A673 (cell line): ENCODE results near the gene ZC2HC1B. TPM values are rescaled to one million over a fixed set of nuclear protein-coding genes. Genes with fewer than 3 reads are reported as not detected.

Experiments
- BruUV-seq: library from RNA; stranded (reverse); fragments of 400-500 nt; replicated peaks from 2 replicates; lab custom pipeline; 2021; lab: Mats Ljungman, UMichigan
- CTCF ChIA-PET: fragments of 300-600 bp; sonication (Branson Sonifier 250); formaldehyde crosslinking; loops from one replicate; lab custom pipeline; 2022; ENCODE audit warnings: antibody characterized with exemption; lab: Charles Lee
- POLR2A ChIA-PET: fragments of 300-600 bp; sonication (Branson Sonifier 250); formaldehyde crosslinking; loops from one replicate; lab custom pipeline; 2022; ENCODE audit warnings: antibody characterized with exemption; ENCODE audit not compliant: low non-redundant PET; lab: Charles Lee
- DNase-seq: peaks from one replicate; pipeline ENCODE4 v3.0.0-alpha.2; 2015; ENCODE audit warnings: low spot score
- H3K27ac ChIP-seq: fragments of 200-600 bp; sonication (generic); 2 replicates; pipeline ENCODE4 v1.5.1; 2016; ENCODE audit warnings: mixed run types, low read depth, mild to moderate bottlenecking, mixed read lengths, antibody characterized with exemption, low read length; ENCODE audit not compliant: poor library complexity, severe bottlenecking
- H3K27me3 ChIP-seq: fragments of 200-600 bp; sonication (generic); replicated peaks from 2 replicates; pipeline ENCODE4 v1.6.1; 2017; ENCODE audit warnings: mixed run types, low read depth, mild to moderate bottlenecking, mixed read lengths, antibody characterized with exemption, low read length; ENCODE audit not compliant: insufficient read depth, poor library complexity
- H3K36me3 ChIP-seq: fragments of 200-600 bp; sonication (generic); 2 replicates; pipeline ENCODE4 v1.6.1; 2016; ENCODE audit warnings: mixed run types, mild to moderate bottlenecking, mixed read lengths, antibody characterized with exemption, low read length; ENCODE audit not compliant: insufficient read depth, poor library complexity, severe bottlenecking
- H3K4me1 ChIP-seq: fragments of 200-600 bp; sonication (generic); 2 replicates; pipeline ENCODE4 v1.6.1; 2017; ENCODE audit warnings: mixed run types, mild to moderate bottlenecking, mixed read lengths, antibody characterized with exemption, low read length; ENCODE audit not compliant: insufficient read depth, poor library complexity, severe bottlenecking
- H3K4me3 ChIP-seq: fragments of 200-600 bp; sonication (generic); 2 replicates; pipeline ENCODE4 v1.5.1; 2016; ENCODE audit warnings: low read depth, mixed run types, mild to moderate bottlenecking, mixed read lengths, low read length; ENCODE audit not compliant: poor library complexity, severe bottlenecking
- H3K9me3 ChIP-seq: fragments of 200-600 bp; sonication (generic); 2 replicates; pipeline ENCODE4 v1.6.1; 2016; ENCODE audit warnings: mixed run types, low read depth, mild to moderate bottlenecking, mixed read lengths, antibody characterized with exemption, low read length; ENCODE audit not compliant: poor library complexity, severe bottlenecking
- CTCF ChIP-seq: fragments of 300-800, 200-600 bp; sonication (generic); conservative IDR thresholded peaks from 2 replicates; pipeline ENCODE4 v1.5.1; 2017; ENCODE audit warnings: low read depth, mild to moderate bottlenecking, antibody characterized with exemption, low read length, moderate library complexity, mixed read lengths
- EZH2 ChIP-seq: fragments of 200-600 bp; sonication (generic); IDR thresholded peaks from 2 replicates; pipeline ENCODE4 v1.6.1; 2017; ENCODE audit warnings: borderline replicate concordance, low read depth, mild to moderate bottlenecking, mixed read lengths, antibody characterized with exemption, low read length; ENCODE audit not compliant: poor library complexity, severe bottlenecking
- intact Hi-C: fragments of 100-400 bp; cut with micrococcal nuclease; formaldehyde crosslinking; loops from one replicate; pipeline ENCODE4 v1.10.0; 2022; ENCODE audit not compliant: unreplicated experiment
- total RNA-seq: library from RNA; stranded (reverse); gene quantifications from 2 replicates; pipeline ENCODE4 v1.2.3, GENCODE V29; 2021

Gene ZC2HC1B
- total RNA-seq, 1 experiment from 2014 or later, result not detected

GRCh38 chr6:143966312-143966711, 102.0 kb downstream of the ZC2HC1B start:
- intact Hi-C loops, result no loop called here
- Histone ChIP-seq H3K9me3 (no peaks in the 10 kb centered on the region), H3K36me3 (no peaks in the 10 kb centered on the region), H3K4me3 (no peak overlapping the region), H3K4me1 (no peaks in the 10 kb centered on the region), H3K27me3 (peaks cover 3% of the 10 kb centered on the region), H3K27ac (no peak overlapping the region)
- BruUV-seq, result no TSS peak
- DNase-seq, result no peak
- ChIA-PET CTCF (no interaction called here), POLR2A (no interaction called here)
- no peak for TF ChIP-seq CTCF
- no peak for TF ChIP-seq EZH2

- no peak overlapping the region for H3K27ac ChIP-seq
- ChIA-PET CTCF (no interaction called here), POLR2A (no interaction called here)
- no peak for DNase-seq
- H3K27me3 ChIP-seq, result peaks cover 3% of the 10 kb centered on the region
- no peak overlapping the region for H3K4me3 ChIP-seq
- intact Hi-C loops, result no loop called here
- no peaks in the 10 kb centered on the region for H3K9me3 ChIP-seq
- BruUV-seq, result no TSS peak
- no peaks in the 10 kb centered on the region for H3K4me1 ChIP-seq
- TF ChIP-seq CTCF (no peak), EZH2 (no peak)
- H3K36me3 ChIP-seq, result no peaks in the 10 kb centered on the region
Observed at GRCh38 chr6:143967706-143968376, 103.6 kb downstream of the ZC2HC1B start.

GRCh38 chr6:143969077-143969476, 104.8 kb downstream of the ZC2HC1B start:
- no peak overlapping the region for H3K27ac ChIP-seq
- BruUV-seq, result no TSS peak
- H3K4me1 ChIP-seq, result no peaks in the 10 kb centered on the region
- no peak for DNase-seq
- no peak overlapping the region for H3K4me3 ChIP-seq
- no peaks in the 10 kb centered on the region for H3K9me3 ChIP-seq
- CTCF ChIA-PET, result no interaction called here
- POLR2A ChIA-PET, result no interaction called here
- intact Hi-C loops, result no loop called here
- peaks cover 3% of the 10 kb centered on the region for H3K27me3 ChIP-seq
- no peaks in the 10 kb centered on the region for H3K36me3 ChIP-seq
- no peak for TF ChIP-seq EZH2
- no peak for TF ChIP-seq CTCF
